Trophoblast cell (in vitro differentiated cells and primary cell): ENCODE measurements around the gene SPATA46.
A peak's percentile ranks its signal among the peaks of the same experiment; 100 is the strongest.

ENCODE experiments used
- DNase-seq, 2 donors: peaks; one replicate each; pipeline ENCODE4 v3.0.0-alpha.2; 2016
- H2AFZ ChIP-seq: 2 replicates; pipeline ENCODE4 v1.6.1; 2013; ENCODE audit warnings: low read length, moderate library complexity, mild to moderate bottlenecking; ENCODE audit not compliant: insufficient read depth, poor library complexity
- H2AK5ac ChIP-seq: 2 replicates; pipeline ENCODE4 v1.6.1; 2013; ENCODE audit warnings: mild to moderate bottlenecking, low read length
- H2BK120ac ChIP-seq: 2 replicates; pipeline ENCODE4 v1.6.1; 2013; ENCODE audit warnings: low read length, mild to moderate bottlenecking, moderate library complexity; ENCODE audit not compliant: insufficient read depth, poor library complexity
- H2BK12ac ChIP-seq: 2 replicates; pipeline ENCODE4 v1.6.1; 2013; ENCODE audit warnings: mild to moderate bottlenecking, low read length, moderate library complexity
- H2BK5ac ChIP-seq: 2 replicates; pipeline ENCODE4 v1.6.1; 2013; ENCODE audit warnings: low read length, low read depth, moderate library complexity, mild to moderate bottlenecking; ENCODE audit not compliant: poor library complexity
- H3K14ac ChIP-seq: 2 replicates; pipeline ENCODE4 v1.6.1; 2013; ENCODE audit warnings: mild to moderate bottlenecking, low read length
- H3K18ac ChIP-seq: 2 replicates; pipeline ENCODE4 v1.6.1; 2013; ENCODE audit warnings: mild to moderate bottlenecking, low read length
- H3K23ac ChIP-seq: 2 replicates; pipeline ENCODE4 v1.6.1; 2013; ENCODE audit warnings: low read length
- H3K27ac ChIP-seq: 2 replicates; pipeline ENCODE4 v1.5.1; 2013; ENCODE audit warnings: low read depth, mild to moderate bottlenecking, inconsistent platforms, low read length, moderate library complexity
- H3K27me3 ChIP-seq: 2 replicates; pipeline ENCODE4 v1.6.1; 2013; ENCODE audit warnings: inconsistent platforms, mild to moderate bottlenecking, low read length, moderate library complexity; ENCODE audit not compliant: insufficient read depth
- H3K36me3 ChIP-seq, 2 experiments: 1 replicate in 1 of 2; 2 replicates in 1 of 2; pipeline ENCODE4 v1.6.1; 2013; ENCODE audit warnings: low read length in 2 of 2, mild to moderate bottlenecking in 2 of 2, moderate library complexity in 1 of 2; ENCODE audit not compliant: insufficient read depth in 2 of 2, control insufficient read depth in 1 of 2
- H3K4ac ChIP-seq: 2 replicates; pipeline ENCODE4 v1.6.1; 2013; ENCODE audit warnings: low read depth, mild to moderate bottlenecking, low read length, moderate library complexity
- H3K4me1 ChIP-seq, 2 experiments: 1 replicate in 1 of 2; 2 replicates in 1 of 2; pipeline ENCODE4 v1.6.1; 2013; ENCODE audit warnings: low read length in 2 of 2, mild to moderate bottlenecking in 2 of 2, moderate library complexity in 1 of 2; ENCODE audit not compliant: insufficient read depth in 2 of 2, control insufficient read depth in 1 of 2
- H3K4me2 ChIP-seq: 2 replicates; pipeline ENCODE4 v1.6.1; 2013; ENCODE audit warnings: inconsistent platforms, mild to moderate bottlenecking, low read length, moderate library complexity
- H3K4me3 ChIP-seq: 2 replicates; pipeline ENCODE4 v1.5.1; 2013; ENCODE audit warnings: mild to moderate bottlenecking, low read depth, low read length, inconsistent platforms
- H3K79me1 ChIP-seq: one replicate; pipeline ENCODE4 v1.6.1; 2013; ENCODE audit warnings: low read length
- H3K79me2 ChIP-seq: 2 replicates; pipeline ENCODE4 v1.6.1; 2013; ENCODE audit warnings: low read length, mild to moderate bottlenecking; ENCODE audit not compliant: control insufficient read depth, insufficient read depth, poor library complexity
- H3K9ac ChIP-seq: 2 replicates; pipeline ENCODE4 v1.6.1; 2013; ENCODE audit warnings: mild to moderate bottlenecking, low read length
- H3K9me3 ChIP-seq: 2 replicates; pipeline ENCODE4 v1.6.1; 2013; ENCODE audit warnings: low read depth, mild to moderate bottlenecking, control low read depth, inconsistent platforms, low read length; ENCODE audit not compliant: insufficient read depth
- H4K12ac ChIP-seq: 2 replicates; pipeline ENCODE4 v1.6.1; 2013; ENCODE audit warnings: low read depth, mild to moderate bottlenecking, low read length, moderate library complexity
- H4K8ac ChIP-seq: 2 replicates; pipeline ENCODE4 v1.6.1; 2013; ENCODE audit warnings: low read depth, mild to moderate bottlenecking, low read length, moderate library complexity
- H4K91ac ChIP-seq: one replicate; pipeline ENCODE4 v1.6.1; 2013; ENCODE audit warnings: low read depth, mild to moderate bottlenecking, low read length, moderate library complexity
- WGBS: extraction: QIAGEN DNeasy Blood & Tissue Kit; methylation state at CpG from one replicate; pipeline ENCODE4 v1.1.7; 2013; ENCODE audit warnings: missing lambda C conversion rate; ENCODE audit not compliant: insufficient read length, insufficient coverage; ENCODE audit errors: extremely low coverage; 5-methylcytosine and 5-hydroxymethylcytosine counted together

The SPATA46 gene

GRCh38 chr1:162405800-162406199 lies 29.1 kb upstream of the SPATA46 start:
- H4K8ac ChIP-seq = no peak overlapping the region

GRCh38 chr1:162404550-162405160 lies 28.0 kb upstream of the SPATA46 start:
- H4K12ac ChIP-seq = no peak overlapping the region
- H3K14ac ChIP-seq = no peak overlapping the region
- no peak overlapping the region for H4K8ac ChIP-seq
- H3K4me1 ChIP-seq = peaks cover 0 to 2% of the 10 kb centered on the region in 2 experiments
- H3K36me3 ChIP-seq = no peaks in the 10 kb centered on the region
- no peak overlapping the region for H2BK120ac ChIP-seq
- H3K4ac ChIP-seq = no peak overlapping the region
- H3K79me2 ChIP-seq = no peaks in the 10 kb centered on the region
- H2AK5ac ChIP-seq = no peak overlapping the region
- H2BK12ac ChIP-seq = no peak overlapping the region
- no peak overlapping the region for H3K4me2 ChIP-seq
- no CpG with 5 or more reads among the region's 5 CpGs for WGBS
- H3K4me3 ChIP-seq = no peak overlapping the region
- no peak overlapping the region for H3K27ac ChIP-seq
- no peaks in the 10 kb centered on the region for H3K9me3 ChIP-seq
- no peak overlapping the region for H4K91ac ChIP-seq
- peak in 1 of 2 donors; percentile 13 for DNase-seq
- no peaks in the 10 kb centered on the region for H3K79me1 ChIP-seq
- H3K18ac ChIP-seq = no peak overlapping the region
- H3K9ac ChIP-seq = no peak overlapping the region
- H3K23ac ChIP-seq = no peak overlapping the region
- H2AFZ ChIP-seq = no peak overlapping the region
- no peak overlapping the region for H2BK5ac ChIP-seq
- no peaks in the 10 kb centered on the region for H3K27me3 ChIP-seq

More at GRCh38 chr1:162405800-162406199, 29.1 kb upstream of the SPATA46 start:
- Histone ChIP-seq H3K18ac (no peak overlapping the region), H3K4me2 (no peak overlapping the region), H4K12ac (no peak overlapping the region), H3K9me3 (no peaks in the 10 kb centered on the region), H3K14ac (no peak overlapping the region), H3K9ac (no peak overlapping the region), H4K91ac (no peak overlapping the region), H2AK5ac (no peak overlapping the region), H3K36me3 (no peaks in the 10 kb centered on the region), H3K4me1 (peaks cover 2% of the 10 kb centered on the region in 2 experiments), H3K4me3 (no peak overlapping the region), H3K79me1 (no peaks in the 10 kb centered on the region), H2AFZ (no peak overlapping the region), H2BK5ac (no peak overlapping the region), H3K27ac (no peak overlapping the region), H3K23ac (no peak overlapping the region), H3K79me2 (no peaks in the 10 kb centered on the region), H2BK12ac (no peak overlapping the region), H3K27me3 (no peaks in the 10 kb centered on the region), H3K4ac (no peak overlapping the region), H2BK120ac (no peak overlapping the region)
- DNase-seq = peak in 1 of 2 donors; percentile 57
- no CpG with 5 or more reads among the region's 5 CpGs for WGBS

- no peak overlapping the region for H3K23ac ChIP-seq
- no peaks in the 10 kb centered on the region for H3K79me1 ChIP-seq
- no peak for DNase-seq
- H3K79me2 ChIP-seq = no peaks in the 10 kb centered on the region
- no peak overlapping the region for H2BK120ac ChIP-seq
- H3K4me2 ChIP-seq = no peak overlapping the region
- H2BK5ac ChIP-seq = no peak overlapping the region
- no peak overlapping the region for H3K4ac ChIP-seq
- no peak overlapping the region for H2AK5ac ChIP-seq
- H3K4me1 ChIP-seq = peaks cover 0 to 2% of the 10 kb centered on the region in 2 experiments
- no peak overlapping the region for H4K12ac ChIP-seq
- H3K27ac ChIP-seq = no peak overlapping the region
- no peak overlapping the region for H2AFZ ChIP-seq
- H3K36me3 ChIP-seq = no peaks in the 10 kb centered on the region
- H3K9me3 ChIP-seq = no peaks in the 10 kb centered on the region
- H4K8ac ChIP-seq = no peak overlapping the region
- no peak overlapping the region for H3K18ac ChIP-seq
- no peak overlapping the region for H2BK12ac ChIP-seq
- no peak overlapping the region for H3K9ac ChIP-seq
- WGBS = no CpG with 5 or more reads among the region's 10 CpGs
- H3K14ac ChIP-seq = no peak overlapping the region
- H4K91ac ChIP-seq = no peak overlapping the region
- H3K4me3 ChIP-seq = no peak overlapping the region
- H3K27me3 ChIP-seq = no peaks in the 10 kb centered on the region
Observed at GRCh38 chr1:162400790-162401355, 24.2 kb upstream of the SPATA46 start.

GRCh38 chr1:162398999-162399580 lies 22.4 kb upstream of the SPATA46 start:
- Histone ChIP-seq H4K12ac (no peak overlapping the region), H3K27ac (no peak overlapping the region), H3K4me3 (no peak overlapping the region), H3K4ac (no peak overlapping the region), H3K9me3 (no peaks in the 10 kb centered on the region), H2BK120ac (no peak overlapping the region), H3K79me1 (no peaks in the 10 kb centered on the region), H3K14ac (no peak overlapping the region), H3K23ac (no peak overlapping the region), H2BK12ac (no peak overlapping the region), H4K8ac (no peak overlapping the region), H3K18ac (no peak overlapping the region), H3K9ac (no peak overlapping the region), H3K27me3 (no peaks in the 10 kb centered on the region), H3K36me3 (no peaks in the 10 kb centered on the region), H2AK5ac (no peak overlapping the region), H3K79me2 (no peaks in the 10 kb centered on the region), H3K4me2 (no peak overlapping the region), H2AFZ (no peak overlapping the region), H2BK5ac (no peak overlapping the region), H4K91ac (no peak overlapping the region), H3K4me1 (no peaks in the 10 kb centered on the region)
- no CpG with 5 or more reads among the region's 8 CpGs for WGBS
- no peak for DNase-seq
